Neural progenitor cell (in vitro differentiated cells): ENCODE measurements around the gene XAB2. TPM values are rescaled to one million over a fixed set of nuclear protein-coding genes. Genes with fewer than 3 reads are reported as not detected.

ENCODE experiments used
- DNase-seq: peaks from one replicate; pipeline ENCODE4 v3.0.0-alpha.2; 2016; ENCODE audit warnings: low spot score
- H2AFZ ChIP-seq: fragments of 200-600 bp; sonication (generic); replicated peaks from 2 replicates; pipeline ENCODE4 v1.6.1; 2016; ENCODE audit warnings: antibody characterized with exemption
- H3F3A ChIP-seq: fragments of 200-600 bp; sonication (generic); 2 replicates; pipeline ENCODE4 v1.6.1; 2016; ENCODE audit warnings: antibody characterized with exemption, low read depth
- H3K27ac ChIP-seq: fragments of 200-600 bp; sonication (generic); 2 replicates; pipeline ENCODE4 v1.5.1; 2016; ENCODE audit warnings: mild to moderate bottlenecking
- H3K27me3 ChIP-seq: fragments of 200-600 bp; sonication (generic); 2 replicates; pipeline ENCODE4 v1.6.1; 2016; ENCODE audit warnings: mild to moderate bottlenecking, moderate library complexity
- H3K36me3 ChIP-seq: fragments of 200-600 bp; sonication (generic); 2 replicates; pipeline ENCODE4 v1.5.1; 2016
- H3K4me1 ChIP-seq: fragments of 200-600 bp; sonication (generic); 2 replicates; pipeline ENCODE4 v1.6.1; 2016; ENCODE audit warnings: mixed run types
- H3K4me2 ChIP-seq: fragments of 200-600 bp; sonication (generic); 2 replicates; pipeline ENCODE4 v1.6.1; 2016
- H3K4me3 ChIP-seq: fragments of 200-600 bp; sonication (generic); 2 replicates; pipeline ENCODE4 v1.5.1; 2016
- H3K79me2 ChIP-seq: fragments of 200-600 bp; sonication (generic); 2 replicates; pipeline ENCODE4 v1.6.1; 2016; ENCODE audit warnings: low read depth
- H3K9ac ChIP-seq: fragments of 200-600 bp; sonication (generic); 2 replicates; pipeline ENCODE4 v1.6.1; 2016
- H3K9me3 ChIP-seq: fragments of 200-600 bp; sonication (generic); 2 replicates; pipeline ENCODE4 v1.5.1; 2016; ENCODE audit warnings: low read depth
- H4K20me1 ChIP-seq: fragments of 200-600 bp; sonication (generic); 2 replicates; pipeline ENCODE4 v1.6.1; 2016; ENCODE audit warnings: low read depth
- H3K27ac Mint-ChIP-seq: 3 replicates; pipeline ENCODE4 v1.8.0; 2021; ENCODE audit warnings: mixed read lengths
- H3K27me3 Mint-ChIP-seq: 2 replicates; pipeline ENCODE4 v1.8.0; 2022; ENCODE audit warnings: low read depth, mild to moderate bottlenecking, inconsistent platforms, moderate library complexity, mixed read lengths; ENCODE audit not compliant: insufficient read depth
- H3K36me3 Mint-ChIP-seq: 3 replicates; pipeline ENCODE4 v1.8.0; 2021; ENCODE audit warnings: mixed read lengths
- H3K4me1 Mint-ChIP-seq: 3 replicates; pipeline ENCODE4 v1.8.0; 2021; ENCODE audit warnings: mixed read lengths
- H3K4me3 Mint-ChIP-seq: 3 replicates; pipeline ENCODE4 v1.8.0; 2021; ENCODE audit warnings: mild to moderate bottlenecking, moderate library complexity, mixed read lengths
- H3K9me3 Mint-ChIP-seq: 3 replicates; pipeline ENCODE4 v1.8.0; 2020; ENCODE audit warnings: mixed read lengths
- CTCF ChIP-seq: fragments of 200-600 bp; sonication (generic); IDR thresholded peaks from 2 replicates; pipeline ENCODE4 v1.5.1; 2017; ENCODE audit warnings: antibody characterized with exemption, mild to moderate bottlenecking
- EZH2 ChIP-seq: fragments of 200-600 bp; sonication (generic); IDR thresholded peaks from 2 replicates; pipeline ENCODE4 v1.6.1; 2017; ENCODE audit warnings: antibody characterized with exemption, mild to moderate bottlenecking, moderate library complexity
- EZH2phosphoT487 ChIP-seq: fragments of 200-600 bp; sonication (generic); IDR thresholded peaks from 2 replicates; pipeline ENCODE4 v1.6.1; 2017; ENCODE audit warnings: antibody characterized with exemption
- total RNA-seq: library from RNA; depleted of rRNA; stranded (reverse); fragments of >200 nt; gene quantifications from 2 replicates; pipeline ENCODE4 v1.2.3, GENCODE V29; 2015; ENCODE audit warnings: low replicate concordance

The XAB2 gene
- total RNA-seq, 1 donor from 2014 or later: 30.9 TPM

- Histone ChIP-seq H3K4me3 (peak overlapping the region; percentile 55), H3K27me3 (peaks cover 96% of the 10 kb centered on the region)
Observed at GRCh38 chr19:7670790-7671189, 41.4 kb upstream of the XAB2 start.

GRCh38 chr19:7670150-7670783, 40.9 kb upstream of the XAB2 start:
- Histone ChIP-seq H3K4me1 (peaks cover 7% of the 10 kb centered on the region), H3K36me3 (no peaks in the 10 kb centered on the region), H3K79me2 (no peaks in the 10 kb centered on the region), H2AFZ (peak overlapping the region; percentile 95), H3K27ac (no peak overlapping the region), H3K4me3 (peak overlapping the region; percentile 55), H3K27me3 (peaks cover 93% of the 10 kb centered on the region), H4K20me1 (no peaks in the 10 kb centered on the region), H3K4me2 (peak overlapping the region; percentile 85), H3K9me3 (no peaks in the 10 kb centered on the region), H3F3A (peaks cover 4% of the 10 kb centered on the region), H3K9ac (no peak overlapping the region)
- no peak for TF ChIP-seq EZH2phosphoT487
- no peak for TF ChIP-seq CTCF
- TF ChIP-seq EZH2: no peak
- Mint-ChIP-seq H3K27me3 (peaks cover 37% of the 10 kb centered on the region), H3K36me3 (no peaks in the 10 kb centered on the region), H3K27ac (no peak overlapping the region), H3K4me1 (peaks cover 5% of the 10 kb centered on the region), H3K4me3 (peak overlapping the region; percentile 80), H3K9me3 (peaks cover 2% of the 10 kb centered on the region)
- peak; percentile 69 for DNase-seq

More at GRCh38 chr19:7670790-7671189, 41.4 kb upstream of the XAB2 start:
- no peak for TF ChIP-seq CTCF
- H3K4me1 Mint-ChIP-seq: peaks cover 5% of the 10 kb centered on the region
- no peak for DNase-seq
- Histone ChIP-seq H3K27ac (no peak overlapping the region), H3K9me3 (no peaks in the 10 kb centered on the region), H2AFZ (peak overlapping the region; percentile 95), H3K36me3 (no peaks in the 10 kb centered on the region), H3K9ac (no peak overlapping the region), H3F3A (peaks cover 4% of the 10 kb centered on the region), H3K79me2 (no peaks in the 10 kb centered on the region), H4K20me1 (no peaks in the 10 kb centered on the region), H3K4me2 (peak overlapping the region; percentile 85), H3K4me1 (peaks cover 7% of the 10 kb centered on the region)
- H3K4me3 Mint-ChIP-seq: peak overlapping the region; percentile 80
- no peak overlapping the region for H3K27ac Mint-ChIP-seq
- H3K9me3 Mint-ChIP-seq: peaks cover 2% of the 10 kb centered on the region
- no peaks in the 10 kb centered on the region for H3K36me3 Mint-ChIP-seq
- H3K27me3 Mint-ChIP-seq: peaks cover 37% of the 10 kb centered on the region

- Histone ChIP-seq H3K36me3 (no peaks in the 10 kb centered on the region), H3K4me3 (peak overlapping the region; percentile 55), H3F3A (peaks cover 4% of the 10 kb centered on the region), H3K27ac (no peak overlapping the region), H3K79me2 (no peaks in the 10 kb centered on the region), H3K9ac (no peak overlapping the region), H3K4me2 (peak overlapping the region; percentile 85), H3K9me3 (no peaks in the 10 kb centered on the region), H3K4me1 (peaks cover 7% of the 10 kb centered on the region), H3K27me3 (peaks cover 94% of the 10 kb centered on the region), H4K20me1 (no peaks in the 10 kb centered on the region), H2AFZ (no peak overlapping the region)
- Mint-ChIP-seq H3K4me3 (peak overlapping the region; percentile 30), H3K4me1 (peaks cover 5% of the 10 kb centered on the region), H3K27me3 (peaks cover 35% of the 10 kb centered on the region), H3K27ac (no peak overlapping the region), H3K9me3 (peaks cover 2% of the 10 kb centered on the region), H3K36me3 (no peaks in the 10 kb centered on the region)
- TF ChIP-seq EZH2phosphoT487 (no peak), EZH2 (no peak), CTCF (no peak)
- no peak for DNase-seq
Observed at GRCh38 chr19:7669641-7670040, 40.3 kb upstream of the XAB2 start.
